NCI-H526 treated with DMSO at 0.1 percent for 48 hours (cell line): ENCODE data around the gene ZC3H8.
"Not testable (repeated sequence)": the region's sequence is repeated elsewhere in the genome, so short reads cannot be mapped to it uniquely, and the experiment has no call there.

Source experiments
- DNase-seq: peaks from one replicate; lab custom pipeline; 2025; lab: John Stamatoyannopoulos, UW

ZC3H8 gene

GRCh38 chr2:112259509-112260294 is 4.9 kb upstream of the ZC3H8 start:
- DNase-seq: peak; percentile 36

GRCh38 chr2:112257575-112257974 is 2.7 kb upstream of the ZC3H8 start:
- DNase-seq: no peak

DNA sequence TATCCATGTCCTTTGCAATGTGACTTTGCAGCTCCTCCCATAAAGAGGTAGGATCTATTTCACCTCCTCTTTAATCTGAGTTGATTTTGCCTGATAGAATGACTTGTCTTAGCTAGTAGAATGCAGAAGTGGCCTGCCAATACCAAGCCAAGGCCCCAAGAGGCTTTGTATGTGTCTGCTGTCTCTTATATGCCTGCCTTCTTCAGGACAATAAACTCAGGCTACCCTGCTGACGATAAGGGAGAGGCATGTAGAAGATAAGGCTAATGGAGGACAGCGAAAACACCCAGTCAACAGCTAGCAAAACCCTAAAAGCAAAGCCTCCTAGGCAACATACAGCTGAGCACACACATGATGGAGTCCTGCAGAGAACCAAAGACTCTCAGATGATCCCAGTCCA is 1.8 kb upstream of the ZC3H8 start:
- DNase-seq: no peak

DNA sequence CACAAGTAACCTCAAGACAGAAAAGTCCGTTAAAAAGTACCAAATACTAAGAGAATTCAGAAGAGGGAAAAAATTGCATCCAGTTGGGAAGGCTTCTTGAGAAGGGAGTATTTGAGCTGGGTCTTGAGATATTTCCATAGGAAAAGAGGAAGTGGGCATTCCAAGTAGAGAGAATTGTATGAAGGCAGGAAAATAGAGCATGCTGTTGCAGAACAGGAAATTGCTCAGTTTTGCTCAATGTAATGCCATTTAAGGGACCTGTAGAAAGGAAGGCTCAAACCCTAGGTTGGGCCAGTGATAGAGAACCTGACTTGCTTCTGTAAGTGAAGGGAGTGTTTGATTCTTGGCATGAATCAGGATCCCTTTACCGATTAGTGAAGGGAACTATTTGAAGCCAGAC is 1.0 kb upstream of the ZC3H8 start:
- DNase-seq: no peak

GRCh38 chr2:112253261-112253815 is 1.5 kb downstream of the ZC3H8 start:
- no peak for DNase-seq

- no peak for DNase-seq
These were observed 3.6 kb downstream of the ZC3H8 start for GRCh38 chr2:112251271-112251670.

GRCh38 chr2:112244854-112245253 is 10.0 kb downstream of the ZC3H8 start:
- DNase-seq: no peak

DNA sequence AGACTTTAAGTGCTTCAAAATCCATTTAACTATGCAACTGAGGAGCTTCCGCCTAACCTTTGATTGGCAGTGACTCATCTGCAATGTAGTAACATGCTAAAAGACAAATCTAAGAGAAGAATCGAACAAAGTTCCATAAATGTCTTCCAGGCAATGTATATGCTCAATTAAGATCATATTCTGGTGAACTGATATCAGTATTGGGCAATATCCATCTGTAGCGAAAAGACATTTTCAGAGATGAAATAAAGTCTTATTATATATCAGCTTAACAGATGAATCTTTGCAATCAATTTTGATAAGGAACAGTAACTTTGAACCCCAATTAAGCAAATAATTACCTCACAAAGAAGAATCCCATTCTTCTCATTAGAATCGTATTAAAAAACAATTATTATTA is 11.6 kb downstream of the ZC3H8 start:
- DNase-seq: no peak

DNA sequence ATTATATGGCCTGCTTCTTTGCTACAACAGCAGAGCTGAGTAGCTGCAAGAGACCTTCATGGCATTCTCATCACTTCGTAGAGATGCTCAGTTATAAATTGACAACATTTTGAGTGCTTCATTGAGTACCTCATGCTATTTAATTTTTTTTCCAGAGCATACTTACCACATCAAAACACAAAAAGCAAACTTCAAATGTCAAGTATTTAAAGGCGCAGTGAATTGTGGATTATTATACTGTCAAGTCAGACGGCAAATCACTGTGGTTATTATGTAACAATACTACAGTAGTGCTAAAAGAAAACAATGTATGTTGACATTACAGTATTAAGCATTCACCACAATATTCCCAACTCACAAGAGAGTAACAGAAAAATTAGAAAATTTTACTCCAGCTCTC is 12.5 kb downstream of the ZC3H8 start:
- DNase-seq: no peak

DNA sequence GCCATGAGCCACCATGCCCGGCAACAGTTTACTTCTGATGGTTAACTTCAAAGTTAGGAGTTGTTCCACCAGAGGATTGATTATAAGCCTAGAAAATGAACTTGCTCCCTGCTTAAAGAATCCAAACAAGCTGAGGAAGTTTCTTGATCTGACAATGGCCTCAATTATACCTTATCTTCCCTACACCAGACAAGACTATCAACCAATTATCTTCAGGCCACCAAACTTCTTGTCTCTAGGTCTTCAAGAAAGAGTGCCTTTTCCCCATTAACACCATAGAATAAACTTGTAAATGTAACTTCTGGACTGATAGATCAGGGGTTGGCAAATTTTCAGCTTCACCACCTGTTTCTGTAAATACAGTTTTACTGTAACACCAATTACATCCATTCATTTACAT is 15.0 kb downstream of the ZC3H8 start:
- no peak for DNase-seq

- DNase-seq: no peak
These were observed 24.5 kb downstream of the ZC3H8 start for GRCh38 chr2:112230371-112230770.

DNA sequence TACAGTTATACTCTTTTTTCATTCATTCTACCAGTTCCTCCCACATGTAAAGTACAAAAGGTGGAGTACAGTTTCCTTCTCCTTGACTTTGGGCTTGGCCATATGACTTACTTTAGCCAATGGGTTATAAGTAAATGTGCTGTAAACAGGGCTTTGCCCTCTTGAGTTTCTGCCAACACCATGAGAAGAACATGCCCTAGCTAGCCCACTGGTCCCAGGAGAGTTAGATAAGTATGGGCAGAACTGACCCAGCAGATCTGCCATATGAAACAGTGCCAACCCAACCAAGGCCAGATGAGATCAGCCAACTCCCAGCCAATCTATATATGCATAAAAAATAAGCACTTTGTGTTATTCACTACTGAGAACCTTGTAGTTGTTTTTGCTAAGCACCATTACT is 25.5 kb downstream of the ZC3H8 start:
- DNase-seq: no peak

- DNase-seq: no peak
These were observed 34.0 kb downstream of the ZC3H8 start for GRCh38 chr2:112220831-112221230.

DNA sequence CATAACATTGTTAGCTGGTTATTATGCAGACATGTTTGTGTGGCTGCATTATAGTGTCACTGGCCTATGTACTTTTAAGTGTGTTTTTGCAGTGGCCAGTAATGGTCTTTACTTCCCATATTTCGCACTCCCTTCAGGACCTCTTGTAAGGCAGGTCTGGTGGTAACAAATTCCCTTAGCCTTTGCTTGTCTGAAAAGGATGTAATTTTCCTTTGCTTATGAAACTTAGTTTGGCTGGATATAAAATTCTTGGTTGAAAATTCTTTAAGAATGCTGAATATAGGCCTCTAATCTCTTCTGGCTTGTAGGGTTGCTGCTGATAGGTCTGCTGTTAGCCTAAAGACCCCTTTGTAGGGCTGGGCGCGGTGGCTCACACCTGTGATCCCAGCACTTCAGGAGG is 34.7 kb downstream of the ZC3H8 start:
- DNase-seq: no peak

DNA sequence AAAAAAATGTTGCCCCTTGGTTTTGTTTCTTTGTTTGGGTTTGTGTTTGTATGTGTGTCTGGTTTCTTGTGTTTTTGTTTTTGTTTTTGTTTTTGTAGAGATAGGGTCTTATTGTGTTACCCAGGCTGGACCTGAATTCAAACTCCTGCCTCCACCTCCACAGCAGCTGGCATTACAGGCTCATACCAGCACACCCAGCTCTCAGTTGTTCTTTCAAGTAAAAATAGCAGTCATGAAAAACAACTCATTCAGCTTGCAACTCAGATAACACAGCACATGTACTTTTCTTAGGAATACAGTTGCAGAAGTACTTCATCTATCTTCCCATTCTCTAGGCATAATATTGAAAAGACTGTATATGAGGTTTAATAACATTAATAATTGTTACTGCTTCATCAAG is 37.0 kb downstream of the ZC3H8 start:
- no peak for DNase-seq

GRCh38 chr2:112216167-112216566 is 38.7 kb downstream of the ZC3H8 start:
- DNase-seq: no peak

DNA sequence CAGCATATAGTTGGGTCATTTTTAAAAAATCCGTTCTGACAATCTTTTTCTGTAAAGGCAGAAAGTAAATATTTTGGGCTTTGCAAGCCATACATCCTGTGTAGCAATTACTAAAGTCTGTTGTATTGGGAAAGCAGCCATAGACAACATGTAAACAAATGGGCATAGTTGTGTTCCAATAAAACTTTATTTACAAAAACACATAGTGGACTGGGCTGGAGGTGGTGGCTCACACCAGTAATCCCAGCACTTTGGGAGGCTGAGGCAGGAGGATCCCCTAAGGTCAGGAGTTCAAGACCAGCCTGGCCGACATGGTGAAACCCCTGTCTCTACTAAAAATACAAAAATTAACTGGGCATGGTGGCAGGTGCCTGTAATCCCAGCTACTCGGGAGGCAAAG is 46.9 kb downstream of the ZC3H8 start:
- DNase-seq: not testable (repeated sequence)

DNA sequence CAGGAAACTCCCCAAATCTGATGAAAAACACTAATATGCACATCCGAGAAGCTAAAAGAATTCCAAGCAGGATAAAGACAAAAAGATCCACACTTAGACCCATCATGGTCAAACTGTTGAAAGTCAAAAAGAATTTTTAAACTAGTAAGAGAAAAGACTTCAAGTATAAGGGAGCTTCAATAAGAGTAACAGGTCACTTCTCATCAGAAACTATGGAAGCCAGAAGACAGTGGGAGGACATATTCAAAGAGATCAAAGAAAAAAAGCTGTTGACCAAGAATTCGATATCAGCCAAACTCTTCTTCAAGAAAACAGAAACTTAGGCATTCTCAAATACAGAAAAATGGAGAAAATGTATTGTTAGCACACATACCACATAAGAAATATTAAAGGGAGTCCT is 50.4 kb downstream of the ZC3H8 start:
- DNase-seq: no peak

- DNase-seq: no peak
These were observed 53.0 kb downstream of the ZC3H8 start for GRCh38 chr2:112201696-112202430.

DNA sequence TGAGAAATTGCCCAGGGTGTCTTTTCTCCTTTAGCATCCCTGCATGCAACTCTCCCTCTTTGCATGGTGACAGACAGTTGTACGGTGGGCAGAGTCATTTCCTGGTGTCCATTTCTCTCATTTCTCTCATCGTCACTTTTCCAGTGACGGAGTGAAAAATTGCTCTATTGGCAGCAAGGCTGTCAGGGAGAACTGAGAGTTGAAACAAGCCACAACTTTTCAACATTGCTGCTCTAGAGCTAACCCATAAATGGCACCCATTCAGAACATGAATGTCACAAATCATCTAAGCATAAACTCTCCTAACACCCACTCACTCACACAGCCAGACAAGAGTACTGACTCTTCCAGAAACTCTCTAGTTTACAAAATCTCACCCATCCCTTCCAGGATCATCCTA is 55.7 kb downstream of the ZC3H8 start:
- no peak for DNase-seq

DNA sequence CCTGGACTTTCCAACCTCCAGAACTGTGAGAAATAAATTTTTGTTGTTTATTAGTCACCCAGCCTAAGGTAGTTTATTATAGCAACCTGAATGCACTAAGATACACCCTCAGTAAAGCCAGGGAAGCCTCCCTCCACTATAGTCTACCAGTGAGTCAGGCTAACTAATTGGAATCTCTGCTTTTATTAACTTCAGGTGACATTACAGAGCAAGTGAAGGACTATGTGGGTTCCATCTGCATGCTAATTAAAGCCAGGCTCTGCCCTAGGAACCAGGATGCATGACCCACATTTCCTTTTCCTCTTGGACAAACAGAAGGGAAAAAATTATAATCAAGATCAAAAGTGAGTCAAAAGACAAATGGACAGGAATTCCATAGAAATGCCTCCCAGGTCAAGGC is 56.1 kb downstream of the ZC3H8 start:
- DNase-seq: no peak

- no peak for DNase-seq
These were observed 57.0 kb downstream of the ZC3H8 start for GRCh38 chr2:112197868-112198267.

GRCh38 chr2:112195950-112196349 is 58.9 kb downstream of the ZC3H8 start:
- DNase-seq: no peak
